ENCODE measurements around the gene KDM7A. TPM values are rescaled to one million over a fixed set of nuclear protein-coding genes. Genes with fewer than 3 reads are reported as not detected.

KDM7A gene
- total RNA-seq, 1 experiment from 2014 or later, result 6.6 TPM

- DNase-seq, result no peak
- H2AFZ ChIP-seq (ENCODE audit: low read length), result no peak overlapping the region
- H4K5ac ChIP-seq (ENCODE audit: insufficient read length, low read depth, low read length), result no peak overlapping the region
- H4K91ac ChIP-seq (ENCODE audit: insufficient read length, low read depth, low read length), result no peak overlapping the region
- H3K79me2 ChIP-seq (ENCODE audit: insufficient read depth, low read length), result no peaks in the 10 kb centered on the region
- no peak overlapping the region for H2AK5ac ChIP-seq (ENCODE audit: insufficient read length, low read length)
- H3K27me3 Mint-ChIP-seq (ENCODE audit: low read depth), result no peaks in the 10 kb centered on the region
- no peaks in the 10 kb centered on the region for H3K9me3 ChIP-seq (ENCODE audit: control insufficient read depth, low read depth, low read length)
- H4K8ac ChIP-seq (replicated peaks; ENCODE audit: insufficient read length, low read depth, low read length), result no peak overlapping the region
- no peak overlapping the region for H3K23ac ChIP-seq (ENCODE audit: insufficient read length, low read depth, low read length)
- H3K4me1 ChIP-seq (ENCODE audit: insufficient read depth, low read length), result no peaks in the 10 kb centered on the region
- no peaks in the 10 kb centered on the region for H4K20me1 ChIP-seq (ENCODE audit: control insufficient read depth, insufficient read depth, insufficient read length)
- no peak overlapping the region for H3K27ac Mint-ChIP-seq
- H3K4ac ChIP-seq (ENCODE audit: low read depth, low read length), result no peak overlapping the region
- H3K56ac ChIP-seq (ENCODE audit: insufficient read length, low read depth, low read length), result no peak overlapping the region
- H3K18ac ChIP-seq (ENCODE audit: insufficient read length, low read depth, low read length), result no peak overlapping the region
- H3K4me2 ChIP-seq (ENCODE audit: insufficient read depth, insufficient read length, low read length), result no peak overlapping the region
- H3K27ac ChIP-seq (ENCODE audit: insufficient read length, low read depth, low read length), result no peak overlapping the region
- no peak overlapping the region for H2BK5ac ChIP-seq (ENCODE audit: insufficient read length, low read length)
- no peak overlapping the region for H3T11ph ChIP-seq (ENCODE audit: low read length)
- H3K27me3 ChIP-seq (ENCODE audit: insufficient read depth, low read length), result no peaks in the 10 kb centered on the region
- no peak overlapping the region for H3K4me3 Mint-ChIP-seq
- H2BK15ac ChIP-seq (ENCODE audit: low read depth, low read length), result no peak overlapping the region
- H2BK120ac ChIP-seq (ENCODE audit: low read depth, low read length, poor library complexity, severe bottlenecking), result no peak overlapping the region
- TF ChIP-seq CTCF (conservative IDR thresholded peaks at IDR 0.05), result no peak
- H2BK20ac ChIP-seq (ENCODE audit: low read depth, low read length, poor library complexity, severe bottlenecking), result no peak overlapping the region
- H2BK12ac ChIP-seq (ENCODE audit: insufficient read length, low read depth, low read length), result no peak overlapping the region
- no peak overlapping the region for H3K9ac ChIP-seq (ENCODE audit: extremely low read depth, insufficient read length, low read length)
- H3K9me3 Mint-ChIP-seq, result no peaks in the 10 kb centered on the region
- H3K23me2 ChIP-seq (ENCODE audit: insufficient read length, low read depth, low read length, poor library complexity, severe bottlenecking), result no peaks in the 10 kb centered on the region
- no CpG with 5 or more reads among the region's 7 CpGs for WGBS (ENCODE audit: extremely low coverage, insufficient read length, low lambda C conversion rate)
- H3K36me3 Mint-ChIP-seq (ENCODE audit: insufficient read depth in 1 of 3, low read depth in 3 of 3), result no peaks in the 10 kb centered on the region
- no peaks in the 10 kb centered on the region for H3K79me1 ChIP-seq (ENCODE audit: insufficient read depth, low read depth, low read length, poor library complexity, severe bottlenecking)
- no peak overlapping the region for H3K14ac ChIP-seq (ENCODE audit: insufficient read depth, low read length)
- peaks cover 6 to 11% of the 10 kb centered on the region in 2 experiments; a peak in 3 of 4 replicates for H3K4me1 Mint-ChIP-seq
Observed at GRCh38 chr7:140080919-140081318, 95.9 kb downstream of the KDM7A start.

All from H9 (cell line).